CD4-positive, alpha-beta T cell treated with Interleukin-15 for 4 hours (primary cell): ENCODE data around the gene ATG12.
"Not testable (repeated sequence)": the region's sequence is repeated elsewhere in the genome, so short reads cannot be mapped to it uniquely, and the experiment has no call there.

ENCODE experiments used
- DNase-seq: peaks from one replicate; pipeline ENCODE4 v3.0.0-alpha.2; 2020; ENCODE audit warnings: low spot score

Gene ATG12

DNA sequence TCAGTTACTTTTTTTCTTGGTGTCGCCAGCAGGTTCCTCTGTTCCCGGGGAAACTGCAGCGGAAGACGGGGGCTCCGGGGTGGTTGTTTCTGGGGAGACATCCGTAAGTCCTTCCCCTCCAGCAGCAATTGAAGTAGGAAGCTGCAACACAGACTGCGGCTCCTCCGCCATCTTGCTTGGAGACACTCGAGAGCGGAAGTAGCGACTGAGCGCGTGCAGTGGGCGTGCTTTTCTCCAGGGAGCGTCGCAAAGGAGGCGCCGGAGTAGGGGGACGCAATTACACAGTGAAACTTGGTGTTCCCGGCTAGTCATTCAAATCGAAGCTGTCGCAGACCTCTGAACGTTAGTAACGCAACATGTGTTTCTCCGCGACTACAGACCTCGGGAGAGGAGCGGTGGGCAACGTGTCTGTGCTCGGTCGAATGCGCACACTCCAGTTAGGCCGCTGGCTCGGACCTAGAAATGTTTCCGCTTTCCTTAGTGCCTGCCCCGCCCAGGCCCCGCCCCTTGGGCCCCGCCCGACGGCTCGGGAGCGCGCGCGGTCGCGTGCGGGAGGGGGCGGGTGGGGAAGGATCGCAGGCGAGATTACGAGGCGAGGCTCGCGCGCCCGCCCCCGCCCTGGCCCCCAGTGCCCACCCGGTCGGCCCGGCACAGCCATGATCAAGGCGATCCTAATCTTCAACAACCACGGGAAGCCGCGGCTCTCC is at the start of gene ATG12, which contains the start of gene AP3S1:
ATG12 (minus strand) TSS at position 184 of the 707 bp plus-strand sequence; CDS start at position 171, 13 bp downstream.
AP3S1 (plus strand) TSS at position 554 of the 707 bp plus-strand sequence; CDS start at position 657, 103 bp downstream.
- peak; percentile 87 for DNase-seq

DNA sequence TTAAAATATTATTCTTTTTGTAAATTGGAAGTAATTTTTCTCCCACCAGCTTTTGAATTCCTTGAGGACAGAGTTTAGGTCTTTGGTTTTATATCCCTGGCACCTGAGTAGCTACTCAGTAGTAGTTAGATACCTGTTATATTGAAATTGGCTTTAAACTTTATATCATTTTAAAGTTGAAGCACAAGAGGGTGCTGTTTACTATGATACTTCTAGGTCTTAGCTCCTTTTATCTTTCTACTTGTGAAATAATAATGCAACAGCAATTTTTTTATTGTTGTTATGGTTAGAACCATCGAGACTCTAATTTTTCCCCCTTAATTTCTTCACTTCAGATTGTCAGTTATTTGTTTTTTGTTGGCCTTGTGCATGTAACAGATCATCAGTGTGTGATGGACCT is 46.7 kb upstream of the ATG12 start:
- DNase-seq, result no peak

DNA sequence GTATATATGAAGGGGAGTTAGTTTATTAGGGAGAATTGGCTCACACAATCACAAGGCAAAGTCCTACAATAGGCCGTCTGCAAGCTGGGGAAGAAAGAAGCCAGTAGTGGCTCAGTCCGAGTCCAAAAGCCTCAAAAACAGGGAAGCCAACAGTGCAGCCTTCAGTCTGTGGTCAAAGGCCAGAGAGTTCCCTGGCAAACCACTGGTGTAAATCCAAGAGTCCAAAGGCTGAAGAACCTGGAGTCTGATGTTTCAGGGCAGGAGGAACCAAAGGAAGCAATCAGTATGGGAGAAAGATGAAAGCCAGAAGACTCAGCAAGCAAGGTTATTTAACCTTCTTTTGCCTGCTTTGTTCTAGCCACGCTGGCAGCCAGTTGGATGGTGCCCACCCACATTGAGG is 43.8 kb upstream of the ATG12 start:
- DNase-seq, result not testable (repeated sequence)

DNA sequence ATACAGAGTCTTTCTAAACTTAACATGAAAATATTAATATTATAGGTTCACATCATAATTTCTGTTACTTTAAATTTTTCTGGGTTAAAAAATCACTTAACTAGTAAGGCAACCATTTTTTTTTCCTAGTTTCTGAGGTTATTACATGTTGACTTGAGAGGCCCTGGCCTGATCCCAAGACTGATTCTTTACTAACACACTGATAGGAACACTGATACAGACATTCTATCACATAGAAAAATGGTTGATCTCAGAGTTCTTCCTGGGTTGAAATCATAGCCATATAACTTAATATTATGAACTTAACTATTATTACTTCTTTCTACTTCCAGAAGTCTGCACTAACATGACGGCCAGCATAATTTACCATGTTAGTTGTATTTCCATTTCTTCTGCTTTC is 43.3 kb upstream of the ATG12 start:
- DNase-seq, result no peak

DNA sequence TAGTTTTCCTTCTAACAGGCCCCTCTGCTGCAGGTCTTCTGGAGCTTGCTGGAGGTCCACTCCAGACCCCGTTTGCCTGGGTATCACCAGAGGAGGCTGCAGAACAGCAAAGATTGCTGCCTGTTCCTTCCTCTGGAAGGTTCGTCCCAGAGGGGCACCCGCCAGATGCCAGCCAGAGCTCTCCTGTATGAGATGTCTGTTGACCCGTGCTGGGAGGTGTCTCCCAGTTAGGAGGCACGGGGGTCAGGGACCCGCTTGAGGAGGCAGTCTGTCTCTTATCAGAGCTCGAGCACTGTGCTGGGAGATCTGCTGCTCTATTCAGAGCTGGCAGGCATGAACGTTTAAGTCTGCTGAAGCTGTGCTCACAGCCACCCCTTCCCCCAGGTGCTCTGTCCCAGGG is 41.1 kb upstream of the ATG12 start:
- DNase-seq, result not testable (repeated sequence)

DNA sequence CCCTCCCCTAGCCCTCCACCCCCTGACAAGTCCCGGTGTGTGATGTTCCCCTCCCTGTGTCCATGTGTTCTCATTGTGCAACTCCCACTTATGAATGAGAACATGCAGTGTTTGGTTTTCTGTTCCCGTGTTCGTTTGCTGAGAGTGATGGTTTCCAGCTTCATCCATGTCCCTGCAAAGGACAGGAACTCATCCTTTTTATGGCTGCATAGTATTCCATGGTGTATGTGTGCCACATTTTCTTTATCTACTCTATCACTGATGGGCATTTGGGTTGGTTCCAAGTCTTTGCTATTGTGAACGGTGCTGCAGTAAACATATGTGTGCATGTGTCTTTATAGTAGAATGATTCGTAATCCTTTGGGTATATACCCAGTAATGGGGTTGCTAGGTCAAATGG is 36.0 kb upstream of the ATG12 start:
- DNase-seq, result not testable (repeated sequence)

DNA sequence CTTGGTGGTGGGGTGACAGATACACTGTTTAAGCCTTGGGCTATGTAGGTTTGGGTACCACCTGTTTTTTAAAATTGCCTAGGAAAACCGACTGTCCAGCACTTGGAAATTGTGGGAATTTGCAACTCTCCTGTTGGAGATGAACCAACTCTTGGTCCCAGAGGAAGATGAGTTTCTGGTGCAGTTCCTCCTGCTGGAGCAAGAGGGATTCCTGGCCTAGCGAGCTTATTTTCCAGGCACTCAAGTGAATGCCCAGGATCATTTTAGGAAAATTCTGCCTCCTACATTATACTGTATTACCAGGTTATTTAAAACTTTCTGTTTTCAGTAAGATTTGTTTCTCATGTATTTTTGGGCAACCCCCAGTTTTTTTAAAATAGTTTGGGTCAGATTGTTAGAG is 34.1 kb upstream of the ATG12 start:
- DNase-seq, result no peak

DNA sequence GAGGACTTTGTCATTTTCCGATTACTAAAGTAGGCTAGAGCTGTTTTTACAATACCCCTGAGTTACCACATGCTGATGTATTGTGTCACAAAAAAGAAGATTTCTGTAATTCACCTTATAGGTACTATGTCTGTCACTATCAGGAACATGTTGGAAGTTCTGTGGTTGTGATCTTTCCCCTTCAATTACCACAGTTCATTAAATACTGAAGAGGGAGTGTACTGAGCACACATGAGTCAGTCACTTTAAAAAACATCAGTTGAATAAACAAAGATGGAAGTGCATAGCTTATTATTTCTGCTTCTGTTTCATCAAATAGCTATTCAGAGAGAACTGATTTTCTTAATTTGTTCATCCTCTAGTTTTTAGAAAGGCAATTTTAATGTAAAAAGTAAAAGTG is 32.0 kb upstream of the ATG12 start:
- no peak for DNase-seq

DNA sequence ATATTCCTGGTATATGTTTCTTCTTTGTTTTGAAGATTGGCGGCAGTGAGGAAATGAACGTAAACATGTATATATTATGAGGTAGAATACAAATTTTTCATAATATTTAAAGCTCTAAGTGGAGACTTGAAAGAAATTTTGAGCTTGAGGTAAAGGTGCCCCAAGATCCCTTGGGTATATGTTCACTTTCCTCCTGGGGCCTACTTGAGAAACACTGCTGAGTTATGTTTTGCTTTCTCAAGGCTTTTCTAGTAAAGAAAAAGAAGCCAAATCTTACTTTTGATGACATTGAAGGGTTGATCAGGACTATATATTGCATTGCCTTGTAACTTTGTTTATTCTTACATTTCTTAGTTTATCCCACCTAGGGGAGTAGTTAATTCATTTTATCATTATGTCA is 31.1 kb upstream of the ATG12 start:
- no peak for DNase-seq

DNA sequence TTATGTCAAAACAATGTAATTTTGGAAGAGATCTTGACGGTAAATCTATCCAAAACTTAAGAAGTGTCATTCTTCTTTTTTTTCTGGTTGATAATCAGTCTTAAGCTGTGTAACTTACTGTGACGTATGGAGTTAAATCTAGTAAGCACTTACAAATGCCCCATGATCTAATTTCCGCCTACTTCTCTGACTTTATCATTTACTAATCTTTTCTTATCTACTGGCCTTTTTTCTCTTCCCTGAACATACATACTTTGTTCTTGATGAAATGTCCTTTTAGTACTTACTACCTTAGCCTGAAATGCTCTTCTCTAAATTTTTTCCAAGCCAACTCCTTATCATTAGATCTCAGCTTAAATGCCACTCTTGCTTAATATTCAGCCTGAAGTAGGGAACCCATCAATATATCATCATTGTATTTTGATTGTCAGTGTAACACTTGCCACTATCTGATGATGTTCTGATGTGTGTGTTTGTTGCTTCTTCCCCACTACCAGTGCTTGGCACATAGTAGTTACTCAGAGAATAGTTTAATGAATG is 28.0 kb upstream of the ATG12 start:
- no peak for DNase-seq

DNA sequence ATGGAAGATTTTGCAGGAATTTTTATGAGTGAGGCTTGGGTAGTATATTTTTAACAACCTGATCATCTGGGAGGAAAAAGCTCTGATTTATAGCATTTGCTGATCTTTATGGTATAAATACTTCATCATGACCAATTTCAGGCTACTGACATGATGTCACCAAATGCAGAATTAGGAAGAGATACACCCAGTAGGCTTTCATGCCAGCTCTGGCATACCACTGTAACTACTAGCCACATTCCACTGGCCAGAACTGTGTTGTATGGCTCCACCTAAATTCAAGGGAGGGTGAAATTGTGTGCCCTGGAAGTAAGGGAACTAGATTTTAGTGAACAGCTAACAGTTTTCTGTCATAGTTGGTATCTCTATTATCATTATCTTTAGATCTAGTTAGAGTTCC is 18.0 kb upstream of the ATG12 start:
- no peak for DNase-seq

DNA sequence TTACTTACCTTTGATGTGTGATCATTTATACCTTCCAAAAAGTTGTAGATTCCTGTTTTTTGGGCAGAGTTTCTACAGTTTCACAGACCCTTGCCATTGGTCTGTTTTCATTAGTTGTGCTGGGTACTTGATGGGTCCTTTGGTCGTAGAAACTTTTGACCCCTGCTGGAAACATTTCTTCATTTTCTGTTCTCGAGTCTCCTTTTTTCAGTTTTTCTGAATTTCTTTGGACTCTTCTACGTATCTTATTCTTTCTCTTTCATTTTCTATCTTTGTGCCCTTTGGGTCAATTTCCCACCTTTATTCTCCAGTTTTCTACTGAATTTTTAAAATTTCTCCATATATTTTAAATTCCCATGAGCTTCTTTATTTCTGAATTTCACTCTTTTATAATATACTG is 17.0 kb upstream of the ATG12 start:
- no peak for DNase-seq

DNA sequence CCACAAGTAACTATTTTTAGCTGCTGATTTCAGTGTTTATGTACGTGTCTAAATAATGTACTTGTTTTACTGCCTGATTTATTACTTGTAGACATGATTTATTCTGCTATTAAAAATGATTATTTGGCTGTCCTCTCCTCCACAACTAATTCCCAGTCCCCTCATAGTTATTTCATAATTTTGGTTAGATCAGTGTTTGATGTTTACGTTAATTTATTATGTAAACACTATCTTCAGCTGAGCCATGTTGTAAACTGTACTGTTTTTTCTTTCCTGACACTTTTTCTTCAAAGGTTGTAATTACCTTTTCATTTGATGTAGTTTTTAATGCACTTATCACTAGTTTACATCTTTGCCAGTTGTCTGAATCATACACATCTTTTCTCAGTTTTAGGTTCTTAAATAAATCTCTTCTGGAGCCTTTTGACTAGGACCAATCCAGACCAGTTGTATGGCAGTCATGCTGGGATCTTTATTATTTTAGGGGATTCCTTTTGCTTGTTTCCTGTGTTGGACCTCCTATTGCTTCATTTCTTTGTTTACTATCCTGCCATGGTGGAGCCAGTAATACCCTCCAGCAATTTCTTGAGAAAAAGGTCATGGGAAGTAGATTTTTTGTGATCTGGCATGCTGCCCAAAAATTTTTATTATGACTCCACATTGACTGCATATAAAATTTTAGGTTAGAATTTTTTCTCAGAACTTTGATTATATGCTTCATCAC is 16.4 kb upstream of the ATG12 start:
- no peak for DNase-seq

DNA sequence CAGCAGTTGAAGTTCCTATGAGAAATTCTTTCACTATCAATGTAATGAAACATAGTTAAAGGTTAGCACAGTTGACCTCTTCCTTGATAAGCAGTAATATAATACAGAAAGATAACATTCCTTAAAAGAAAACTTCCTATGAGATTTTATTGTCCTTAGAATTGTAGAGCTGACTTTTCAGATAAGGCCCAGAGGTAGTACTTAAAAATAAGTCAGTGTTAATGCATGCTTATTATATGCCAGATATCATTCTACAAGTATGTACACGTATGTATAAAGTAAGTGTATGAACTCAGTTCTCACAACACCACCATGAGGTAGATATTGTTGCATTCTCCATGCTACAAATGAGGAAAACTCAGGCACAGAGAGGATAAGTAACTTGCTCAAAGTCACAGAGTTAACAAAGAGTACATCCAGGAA is 15.7 kb upstream of the ATG12 start:
- no peak for DNase-seq

DNA sequence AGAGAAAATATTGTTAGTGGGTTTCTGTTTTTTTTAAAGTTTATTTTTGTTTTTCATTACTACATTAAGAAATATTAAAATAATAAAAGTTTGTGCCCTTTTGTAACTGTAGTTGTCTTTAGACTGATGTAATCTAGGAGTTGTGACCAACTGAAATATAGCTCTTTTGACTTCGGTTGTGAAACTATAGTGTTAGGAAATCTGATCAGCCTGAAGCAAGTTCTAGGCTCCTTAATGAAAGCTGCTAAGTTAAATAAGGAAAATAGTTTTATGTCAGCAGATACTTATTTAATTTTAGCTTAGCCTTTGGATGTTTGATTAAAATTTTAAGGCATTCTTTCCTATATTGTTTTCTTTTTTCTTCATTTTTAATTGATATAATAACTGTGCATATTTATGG is 14.6 kb upstream of the ATG12 start:
- DNase-seq, result no peak

DNA sequence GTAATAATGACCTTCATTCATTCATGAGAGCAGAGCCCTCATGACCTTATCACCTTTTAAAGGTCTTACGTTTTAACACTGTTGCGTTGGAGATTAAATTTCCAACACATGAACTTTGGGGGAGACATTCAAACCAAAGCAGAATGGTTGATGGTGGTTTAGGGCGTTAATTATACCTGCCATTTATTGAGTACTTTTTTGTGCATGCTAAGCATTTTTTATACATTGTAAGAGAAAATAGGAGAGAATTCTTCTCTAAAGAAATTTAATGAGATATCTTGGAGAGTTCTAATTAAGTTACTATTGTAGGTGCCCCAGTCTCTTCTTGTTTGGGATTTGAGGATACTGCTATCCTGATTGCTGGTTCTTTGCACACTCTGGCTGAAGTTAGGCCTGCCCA is 12.8 kb upstream of the ATG12 start:
- DNase-seq, result no peak

DNA sequence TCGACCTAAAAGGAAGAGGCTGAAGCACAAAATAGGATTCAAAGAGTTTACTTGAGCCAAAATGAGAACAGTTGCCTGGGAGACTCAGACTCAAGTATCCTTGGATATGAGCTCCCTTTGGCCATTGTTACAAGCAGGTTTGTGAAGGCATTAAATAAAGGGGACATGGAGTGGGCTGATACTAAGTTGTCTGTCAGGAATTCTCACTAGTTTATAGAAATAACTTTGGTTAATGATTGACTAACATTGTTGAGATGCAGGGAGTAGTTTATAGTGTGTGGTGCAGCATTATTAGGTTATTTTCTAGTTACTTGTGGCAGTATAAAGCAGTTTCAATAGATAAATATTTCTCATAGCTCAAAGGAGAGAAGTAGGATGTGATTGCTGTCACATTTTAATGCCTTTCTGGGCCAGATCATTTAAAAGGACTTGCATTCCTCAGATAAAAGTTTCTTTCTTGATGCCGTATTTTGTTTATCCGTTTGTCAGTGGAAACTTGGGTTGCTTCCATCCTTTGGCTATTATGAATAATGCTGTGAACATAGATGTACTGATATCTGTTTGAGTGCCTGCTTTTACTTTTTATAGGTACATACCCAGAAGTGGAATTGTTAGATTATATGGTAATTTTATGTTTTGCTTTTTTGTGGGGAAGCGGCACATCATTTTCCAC is 9.5 kb upstream of the ATG12 start:
- no peak for DNase-seq

DNA sequence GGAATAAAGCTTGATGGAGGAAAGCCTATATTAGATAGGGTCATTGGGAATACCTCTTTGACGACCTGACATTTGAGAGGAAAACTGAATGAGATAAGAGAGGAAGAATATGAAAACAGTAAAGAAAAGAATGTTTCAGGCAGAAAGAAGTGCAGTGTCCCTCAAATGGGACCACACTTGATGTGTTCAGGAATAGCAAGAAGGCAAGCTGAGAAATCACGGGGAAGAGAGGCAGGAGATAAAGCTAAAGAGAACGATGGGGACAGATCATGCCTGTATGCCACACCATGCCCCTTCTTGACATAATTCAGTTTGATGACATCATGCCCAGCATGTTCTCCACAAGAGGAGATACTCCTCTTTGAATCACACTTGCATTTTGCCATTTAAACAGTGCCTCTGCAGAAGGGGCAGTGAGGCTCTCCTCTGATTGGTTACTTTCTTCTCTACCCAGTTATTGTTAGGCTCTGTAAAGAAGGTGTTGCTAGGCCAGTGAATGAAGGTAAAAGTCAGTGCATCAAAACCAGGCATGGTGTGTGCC is 8.0 kb upstream of the ATG12 start:
- no peak for DNase-seq

DNA sequence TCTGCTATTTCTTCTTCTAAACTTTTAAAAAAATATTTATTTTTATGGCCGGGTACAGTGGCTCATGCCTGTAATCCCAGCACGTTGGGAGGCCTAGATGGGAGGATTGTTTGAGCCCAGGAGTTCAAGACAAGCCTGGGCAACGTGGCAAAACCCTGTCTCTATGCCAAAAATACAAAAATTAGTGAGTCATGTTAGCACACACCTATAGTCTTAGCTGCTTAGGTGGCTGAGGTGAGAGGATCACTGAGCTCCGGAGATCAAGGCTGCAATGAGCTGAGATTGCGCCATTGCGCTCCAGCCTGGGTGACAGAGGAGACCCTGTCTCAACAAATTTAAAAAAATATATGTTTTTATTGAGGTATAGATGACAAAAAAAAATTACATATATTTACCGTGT is 5.9 kb upstream of the ATG12 start:
- DNase-seq, result no peak

DNA sequence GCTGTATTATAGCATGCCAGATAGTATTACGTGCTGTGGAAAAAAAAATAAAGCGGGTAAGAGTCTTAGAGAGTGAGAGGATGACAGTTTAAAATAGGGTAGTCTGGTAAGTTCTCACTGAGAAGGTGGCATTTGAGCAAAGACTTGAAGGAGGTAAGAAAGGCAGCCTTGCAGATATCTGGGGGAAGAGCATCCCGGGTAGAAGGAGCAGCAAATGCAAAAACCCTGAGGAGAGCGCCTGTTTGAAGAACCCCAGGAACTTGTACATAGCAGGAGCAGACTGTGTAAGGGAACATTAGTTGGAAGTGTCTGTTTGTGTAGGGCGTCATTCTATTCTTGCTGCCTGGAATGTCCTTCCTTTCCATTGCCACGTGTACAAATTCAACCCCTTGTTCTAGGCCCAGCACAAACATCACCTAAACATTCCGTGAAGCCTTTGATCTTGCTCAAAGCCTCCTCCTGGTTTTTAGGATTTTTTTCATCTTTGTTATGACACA is 3.0 kb upstream of the ATG12 start:
- DNase-seq, result no peak

DNA sequence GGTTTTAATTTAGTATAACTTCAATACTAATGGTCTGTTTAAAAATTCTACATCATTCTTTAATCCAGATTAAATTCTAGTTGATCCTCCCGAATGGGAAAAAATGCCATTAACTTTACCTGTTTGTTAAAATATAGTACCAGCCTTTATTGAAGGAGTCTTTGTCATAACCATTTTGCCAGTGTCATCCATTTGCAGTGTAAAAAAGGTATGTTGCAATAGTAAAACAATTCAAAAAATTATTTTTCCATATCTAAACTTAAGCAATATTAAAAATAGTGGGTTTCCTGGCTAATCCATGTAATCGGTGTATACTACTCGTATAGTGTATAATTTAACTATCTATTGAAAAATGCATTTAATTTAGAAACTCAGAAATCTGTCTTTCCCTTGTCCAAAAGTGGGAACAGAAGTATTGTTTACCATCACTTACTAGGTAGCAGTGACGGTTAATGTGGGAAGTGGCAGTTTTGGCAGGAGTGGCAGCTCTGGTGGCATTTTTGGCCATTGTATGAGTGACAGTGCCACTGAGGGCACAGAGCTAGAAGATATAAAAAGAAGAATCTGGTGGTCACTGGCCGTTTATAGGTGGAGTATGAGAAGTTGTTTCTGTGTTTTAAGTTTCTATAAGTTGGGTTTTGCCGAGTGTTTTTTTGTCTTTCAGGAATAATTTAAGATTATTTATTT is 2.2 kb upstream of the ATG12 start:
- DNase-seq, result no peak

DNA sequence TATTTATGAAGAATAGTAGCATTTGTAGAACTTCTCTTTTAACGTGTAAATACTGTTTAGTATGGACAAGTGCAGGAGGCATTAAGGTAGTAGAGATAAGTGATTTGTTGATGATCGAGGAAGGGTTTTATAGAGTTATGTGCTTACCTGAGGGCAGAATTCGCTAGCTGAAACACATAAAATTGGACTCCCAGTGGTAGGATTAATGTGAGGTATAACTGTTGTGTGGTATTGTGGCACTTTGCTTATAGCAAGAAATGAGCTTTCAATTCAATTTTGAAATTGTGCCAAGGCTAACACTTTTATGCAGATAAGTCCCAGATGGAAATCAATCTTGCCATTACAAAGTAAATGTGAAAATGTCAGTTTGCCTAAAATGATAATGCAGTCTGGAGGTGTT is 1.6 kb upstream of the ATG12 start:
- no peak for DNase-seq
